ENCODE data around the gene ZNF226. TPM values are rescaled to one million over a fixed set of nuclear protein-coding genes. Genes with fewer than 3 reads are reported as not detected.
"Not testable (repeated sequence)": the region's sequence is repeated elsewhere in the genome, so short reads cannot be mapped to it uniquely, and the experiment has no call there.

Gene ZNF226
- polyA plus RNA-seq, 1 donor from 2014 or later = 24.2 TPM

- H3K27ac Mint-ChIP-seq = no peak overlapping the region
- H3K27me3 Mint-ChIP-seq = no peaks in the 10 kb centered on the region
- H3K9me3 Mint-ChIP-seq = peaks cover 15 to 40% (median 31%) of the 10 kb centered on the region in 3 donors
- H3K4me1 Mint-ChIP-seq = peaks cover 0 to 2% (median 0%) of the 10 kb centered on the region in 3 donors
- peaks cover 4% of the 10 kb centered on the region for H3K36me3 Mint-ChIP-seq
- no peak overlapping the region for H3K4me3 Mint-ChIP-seq
Measured at GRCh38 chr19:44190020-44190419, 25.1 kb downstream of the ZNF226 start.

DNA sequence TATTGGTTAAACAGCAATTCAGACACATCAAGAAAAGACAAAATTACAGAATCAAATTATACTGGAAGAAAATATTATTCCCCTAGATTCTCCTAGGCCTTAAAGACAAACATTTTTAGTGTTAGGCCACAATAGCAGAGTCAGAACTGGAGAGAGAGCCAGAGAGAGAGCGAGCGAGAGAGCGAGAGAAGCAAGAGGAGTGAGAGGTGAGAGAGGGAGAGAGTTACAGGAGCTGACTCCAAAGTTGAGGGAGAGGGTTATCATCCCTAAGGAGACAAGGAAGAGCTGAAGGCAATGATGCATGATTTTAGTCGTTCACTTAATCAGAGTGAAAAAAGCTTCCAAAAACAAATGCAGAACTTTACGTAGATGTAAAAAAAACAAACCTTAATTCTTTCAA is 27.2 kb downstream of the ZNF226 start:
- Mint-ChIP-seq H3K36me3 (peaks cover 6% of the 10 kb centered on the region), H3K4me3 (peak overlapping the region in 1 of 4 donors; percentile 73), H3K27ac (no peak overlapping the region), H3K27me3 (no peaks in the 10 kb centered on the region), H3K9me3 (peaks cover 12 to 49% (median 32%) of the 10 kb centered on the region in 3 donors), H3K4me1 (no peaks in the 10 kb centered on the region)

DNA sequence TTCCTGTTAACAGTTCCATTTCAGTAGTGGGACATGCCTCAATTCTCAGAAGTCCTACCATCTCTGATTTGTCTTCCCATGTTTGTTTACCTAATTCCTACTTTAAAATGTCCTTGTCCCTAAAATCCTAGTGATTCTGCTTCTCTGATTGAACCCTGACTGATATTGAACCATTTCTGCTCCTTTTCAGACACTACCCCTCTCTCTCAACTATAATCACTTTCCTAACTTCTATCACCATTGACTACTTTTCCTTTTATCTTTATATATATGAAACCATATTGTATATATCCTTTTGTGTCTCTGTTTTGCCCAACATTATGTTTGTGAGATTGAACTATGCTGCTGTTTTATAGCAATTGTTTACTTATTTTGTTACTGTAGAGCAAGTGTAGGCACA is 31.9 kb downstream of the ZNF226 start:
- peaks cover 6% of the 10 kb centered on the region for H3K36me3 Mint-ChIP-seq
- no peak overlapping the region for H3K4me3 Mint-ChIP-seq
- peaks cover 9 to 43% (median 23%) of the 10 kb centered on the region in 3 donors for H3K9me3 Mint-ChIP-seq
- H3K4me1 Mint-ChIP-seq = no peaks in the 10 kb centered on the region
- no peaks in the 10 kb centered on the region for H3K27me3 Mint-ChIP-seq
- no peak overlapping the region for H3K27ac Mint-ChIP-seq

- peaks cover 5 to 6% (median 6%) of the 10 kb centered on the region in 3 donors for H3K4me1 Mint-ChIP-seq
- H3K36me3 Mint-ChIP-seq = peaks cover 15% of the 10 kb centered on the region
- peaks cover 8 to 27% (median 20%) of the 10 kb centered on the region in 3 donors for H3K9me3 Mint-ChIP-seq
- H3K27ac Mint-ChIP-seq = peak overlapping the region in 1 of 3 donors; percentile 50
- H3K27me3 Mint-ChIP-seq = peaks cover 2% of the 10 kb centered on the region
- peak overlapping the region in 1 of 4 donors; percentile 40 for H3K4me3 Mint-ChIP-seq
Measured at GRCh38 chr19:44202470-44202869, 37.6 kb downstream of the ZNF226 start.

DNA sequence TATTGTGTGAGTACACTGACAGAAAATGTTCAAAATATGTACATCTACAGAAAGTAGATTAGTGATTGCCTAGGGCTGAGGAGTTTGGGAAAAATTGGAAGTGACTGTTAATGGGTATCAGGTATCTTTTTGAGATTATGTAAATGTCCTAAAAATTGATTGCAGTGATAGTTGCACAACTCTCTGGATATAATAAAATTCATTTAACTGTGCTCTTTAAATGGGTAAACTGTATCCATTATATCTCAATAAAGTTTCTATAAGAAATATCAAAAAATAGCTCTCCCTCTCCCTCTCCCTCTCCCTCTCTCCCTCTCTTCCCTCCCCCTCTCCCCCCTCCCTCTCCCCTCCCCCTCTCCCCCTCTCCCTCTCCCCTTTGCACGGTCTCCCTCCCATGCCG is 38.1 kb downstream of the ZNF226 start:
- H3K9me3 Mint-ChIP-seq = peaks cover 8 to 25% (median 20%) of the 10 kb centered on the region in 3 donors
- peak overlapping the region in 1 of 4 donors; percentile 24 for H3K4me3 Mint-ChIP-seq
- peaks cover 13% of the 10 kb centered on the region for H3K36me3 Mint-ChIP-seq
- H3K27me3 Mint-ChIP-seq = peaks cover 2% of the 10 kb centered on the region
- peaks cover 7 to 11% (median 7%) of the 10 kb centered on the region in 3 donors for H3K4me1 Mint-ChIP-seq
- H3K27ac Mint-ChIP-seq = peak overlapping the region in 1 of 3 donors; percentile 50

- Mint-ChIP-seq H3K9me3 (peaks cover 8 to 25% (median 19%) of the 10 kb centered on the region in 3 donors), H3K4me1 (peaks cover 7 to 11% (median 7%) of the 10 kb centered on the region in 3 donors), H3K36me3 (peaks cover 12% of the 10 kb centered on the region)
- not testable (repeated sequence) for H3K4me3 Mint-ChIP-seq, H3K27ac Mint-ChIP-seq, H3K27me3 Mint-ChIP-seq
Measured at GRCh38 chr19:44203877-44204276, 39.0 kb downstream of the ZNF226 start.

DNA sequence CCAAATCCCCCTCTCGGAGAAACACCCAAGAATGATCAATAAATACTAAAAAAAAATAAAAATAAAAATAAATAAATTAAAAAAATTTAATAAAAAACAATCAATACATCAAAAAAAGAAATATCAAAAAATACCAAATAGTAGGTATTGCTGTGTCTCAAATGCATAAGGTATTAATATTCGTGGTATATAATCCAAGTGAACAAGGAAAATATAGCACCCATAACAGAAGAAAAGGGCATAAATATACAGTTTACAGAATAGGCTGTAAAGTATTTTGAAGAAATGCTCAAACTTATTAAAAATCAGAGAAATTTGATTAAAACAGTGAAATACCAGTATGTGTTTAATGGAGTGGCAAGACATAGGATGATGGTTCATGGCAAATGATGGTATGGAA is 39.9 kb downstream of the ZNF226 start:
- Mint-ChIP-seq H3K36me3 (peaks cover 12% of the 10 kb centered on the region), H3K9me3 (peaks cover 8 to 25% (median 17%) of the 10 kb centered on the region in 3 donors), H3K27ac (no peak overlapping the region), H3K27me3 (peaks cover 2% of the 10 kb centered on the region), H3K4me1 (peaks cover 7 to 11% (median 7%) of the 10 kb centered on the region in 3 donors), H3K4me3 (no peak overlapping the region)

DNA sequence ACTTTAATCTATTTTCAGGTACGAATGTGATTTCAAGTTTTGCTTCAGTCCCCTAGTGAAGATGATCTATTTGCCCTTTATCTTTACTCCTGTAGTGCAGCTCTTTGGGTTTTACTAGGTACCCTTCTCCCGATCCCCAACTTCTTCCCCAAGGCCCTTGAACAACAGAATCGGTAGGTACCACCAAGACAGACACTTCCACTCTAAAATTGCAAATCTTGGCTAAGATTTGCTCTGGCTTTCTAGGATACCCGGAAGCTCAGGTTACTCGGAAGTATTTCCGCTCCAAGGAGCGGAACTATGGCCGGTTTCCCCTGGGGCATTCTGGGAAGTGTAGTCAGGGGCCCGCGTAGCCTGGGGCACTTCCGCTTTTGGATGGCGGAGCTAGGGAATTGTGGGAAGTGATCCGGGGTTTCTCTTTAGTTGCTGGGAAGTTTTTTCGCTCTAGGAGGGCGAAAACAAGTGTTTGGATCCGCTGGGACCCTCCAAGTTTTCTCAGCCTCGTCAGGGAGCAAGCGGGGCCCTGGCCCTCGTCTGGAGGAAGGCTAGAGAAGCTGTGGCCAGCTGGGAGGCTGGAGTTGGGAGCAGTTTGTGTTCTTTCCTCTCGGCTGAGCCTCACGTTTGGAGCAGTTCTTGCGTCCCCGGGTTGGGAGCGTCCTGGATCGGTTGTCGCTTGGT is 42.4 kb downstream of the ZNF226 start:
- Mint-ChIP-seq H3K27me3 (peaks cover 2% of the 10 kb centered on the region), H3K9me3 (peaks cover 8 to 20% (median 16%) of the 10 kb centered on the region in 3 donors), H3K4me3 (peak overlapping the region; percentile 90 to 97 (median 94)), H3K27ac (peak overlapping the region; percentile 36 to 80 (median 70)), H3K36me3 (peaks cover 9% of the 10 kb centered on the region), H3K4me1 (peaks cover 7 to 14% (median 7%) of the 10 kb centered on the region in 3 donors)

- Mint-ChIP-seq H3K27ac (peak within 1 kb of the TSS; percentile 89 to 96 (median 92)), H3K9me3 (peaks cover 0 to 3% (median 0%) of the 10 kb centered on the region in 3 donors), H3K4me1 (peaks cover 15 to 31% (median 17%) of the 10 kb centered on the region in 3 donors), H3K36me3 (peaks cover 11% of the 10 kb centered on the region), H3K4me3 (peak within 1 kb of the TSS; percentile 94 to 99 (median 99)), H3K27me3 (no peaks in the 10 kb centered on the region)
Measured at GRCh38 chr19:44212250-44212865, 47.5 kb downstream of the ZNF226 start, which contains the start of gene ZNF227. Gene ZNF227 (plus strand): TSS chr19:44212532. CDS start chr19:44217793, 5,261 bp downstream.

DNA sequence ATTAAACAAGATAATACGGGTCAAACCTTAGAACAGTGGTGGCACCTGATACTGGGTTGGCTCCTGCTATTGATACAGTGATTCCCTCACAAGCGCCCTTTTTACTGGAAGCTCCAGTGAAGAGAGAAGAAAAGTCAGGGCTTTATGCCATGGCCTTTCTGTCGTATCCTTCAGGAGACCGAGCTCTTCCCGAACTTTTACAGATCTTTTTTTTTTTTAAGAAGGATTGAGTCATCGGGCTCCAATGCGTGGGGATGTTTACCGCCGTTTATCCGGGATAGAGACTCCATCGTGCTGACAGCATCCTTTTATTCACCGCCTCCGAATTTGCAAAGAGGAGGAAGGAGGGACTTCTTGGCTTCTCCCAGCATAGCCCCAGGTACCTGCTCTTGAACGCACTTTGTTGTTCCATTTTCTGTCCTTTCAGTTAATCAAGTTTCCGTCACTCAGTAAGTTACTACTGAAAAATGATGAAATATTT is 48.0 kb downstream of the ZNF226 start:
- peak overlapping the region; percentile 89 to 96 (median 92) for H3K27ac Mint-ChIP-seq
- H3K9me3 Mint-ChIP-seq = peaks cover 0 to 3% (median 0%) of the 10 kb centered on the region in 3 donors
- H3K4me1 Mint-ChIP-seq = peaks cover 12 to 26% (median 19%) of the 10 kb centered on the region in 3 donors
- peak overlapping the region; percentile 94 to 99 (median 99) for H3K4me3 Mint-ChIP-seq
- peaks cover 11% of the 10 kb centered on the region for H3K36me3 Mint-ChIP-seq
- no peaks in the 10 kb centered on the region for H3K27me3 Mint-ChIP-seq

- Mint-ChIP-seq H3K4me1 (peaks cover 4 to 11% (median 7%) of the 10 kb centered on the region in 3 donors), H3K36me3 (peaks cover 27% of the 10 kb centered on the region)
- H3K9me3 Mint-ChIP-seq, H3K27me3 Mint-ChIP-seq, H3K4me3 Mint-ChIP-seq, H3K27ac Mint-ChIP-seq: not testable (repeated sequence)
Measured at GRCh38 chr19:44219926-44220325, 55.0 kb downstream of the ZNF226 start.

DNA sequence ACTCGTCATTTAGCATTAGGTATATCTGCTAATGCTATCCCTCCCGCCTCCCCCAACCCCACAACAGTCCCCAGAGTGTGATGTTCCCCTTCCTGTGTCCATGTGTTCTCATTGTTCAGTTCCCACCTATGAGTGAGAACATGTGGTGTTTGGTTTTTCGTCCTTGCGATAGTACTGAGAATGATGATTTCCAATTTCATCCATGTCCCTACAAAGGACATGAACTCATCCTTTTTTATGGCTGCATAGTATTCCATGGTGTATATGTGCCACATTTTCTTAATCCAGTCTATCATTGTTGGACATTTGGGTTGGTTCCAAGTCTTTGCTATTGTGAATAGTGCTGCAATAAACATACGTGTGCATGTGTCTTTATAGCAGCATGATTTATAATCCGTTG is 55.9 kb downstream of the ZNF226 start:
- not testable (repeated sequence) for H3K27me3 Mint-ChIP-seq, H3K27ac Mint-ChIP-seq, H3K4me1 Mint-ChIP-seq, H3K4me3 Mint-ChIP-seq, H3K9me3 Mint-ChIP-seq
- H3K36me3 Mint-ChIP-seq = peaks cover 27% of the 10 kb centered on the region

- H3K27me3 Mint-ChIP-seq, H3K9me3 Mint-ChIP-seq: not testable (repeated sequence)
- H3K4me3 Mint-ChIP-seq = peak overlapping the region in 1 of 4 donors; percentile 12
Measured at GRCh38 chr19:44221291-44221690, 56.4 kb downstream of the ZNF226 start.

More at GRCh38 chr19:44221291-44221690, 56.4 kb downstream of the ZNF226 start:
- peaks cover 23% of the 10 kb centered on the region for H3K36me3 Mint-ChIP-seq
- H3K27ac Mint-ChIP-seq, H3K4me1 Mint-ChIP-seq: not testable (repeated sequence)

Data from IgD-negative memory B cell (primary cell).